Small intestine (tissue), 7 donors: ENCODE data around the gene PPP2R2D. TPM values are rescaled to one million over a fixed set of nuclear protein-coding genes. Genes with fewer than 3 reads are reported as not detected.
"Not testable (repeated sequence)": the region's sequence is repeated elsewhere in the genome, so short reads cannot be mapped to it uniquely, and the experiment has no call there.

ENCODE experiments used
- DNase-seq, 2 donors: peaks; one replicate each; pipeline versions ENCODE4 v3.0.0 to v3.0.0-alpha.2; 2013
- FAIRE-seq: peaks from 2 replicates; lab custom pipeline; 2012; peaks lifted over from hg19 to GRCh38; lab: Jason Lieb, UNC
- H3K27ac ChIP-seq, 3 donors: one replicate each; pipeline ENCODE4 v1.5.1; 2013; ENCODE audit warnings: low read length in 2 of 3, mild to moderate bottlenecking in 2 of 3, control low read depth in 1 of 3, inconsistent platforms in 1 of 3, low read depth in 1 of 3, moderate library complexity in 1 of 3
- H3K27me3 ChIP-seq, 3 donors: one replicate each; pipeline ENCODE4 v1.6.1; 2013; ENCODE audit warnings: low read length in 3 of 3, inconsistent platforms in 1 of 3; ENCODE audit not compliant: control insufficient read depth in 3 of 3, insufficient read depth in 3 of 3
- H3K36me3 ChIP-seq, 3 donors: one replicate each; pipeline ENCODE4 v1.6.1; 2013; ENCODE audit warnings: low read length in 3 of 3, inconsistent platforms in 1 of 3, low read depth in 1 of 3, mild to moderate bottlenecking in 1 of 3, moderate library complexity in 1 of 3; ENCODE audit not compliant: control insufficient read depth in 3 of 3, insufficient read depth in 2 of 3
- H3K4me1 ChIP-seq, 3 donors: one replicate each; pipeline ENCODE4 v1.6.1; 2013; ENCODE audit warnings: low read length in 2 of 3, inconsistent platforms in 1 of 3, low read depth in 1 of 3, mild to moderate bottlenecking in 1 of 3, moderate library complexity in 1 of 3; ENCODE audit not compliant: control insufficient read depth in 3 of 3, insufficient read depth in 2 of 3
- H3K4me3 ChIP-seq, 3 donors: one replicate each; pipeline ENCODE4 v1.5.1; 2013; ENCODE audit warnings: low read length in 3 of 3, control low read depth in 1 of 3, inconsistent platforms in 1 of 3, low read depth in 1 of 3, mild to moderate bottlenecking in 1 of 3, moderate library complexity in 1 of 3
- H3K9me3 ChIP-seq, 2 donors: one replicate each; pipeline ENCODE4 v1.6.1; 2013; ENCODE audit warnings: low read depth in 1 of 2, low read length in 1 of 2; ENCODE audit not compliant: control insufficient read depth in 2 of 2, insufficient read depth in 1 of 2
- WGBS, 3 donors: extraction: QIAGEN DNeasy Blood & Tissue Kit; methylation state at CpG; one replicate each; pipeline ENCODE4 v1.1.7; 2013; 5-methylcytosine and 5-hydroxymethylcytosine counted together
- polyA plus RNA-seq, 4 donors: library from polyadenylated mRNA; stranded (reverse) in 3 of 4; unstranded in 1 of 4; fragments of 200-250 nt in 3 of 4; fragments of 120-200 nt in 1 of 4; gene quantifications; one replicate each; pipeline versions ENCODE4 v1.2.1 to v1.2.3, GENCODE V29; 2013
- donor health status: healthy with polysubstance abuse.
- donor health status: control.
- donor health status: control.
- donor health status: Bipolar disorder and iron deficiency.
- donor health status: healthy.

PPP2R2D gene
- polyA plus RNA-seq, 4 donors: 15.5 to 35.3 (median 23.2) TPM

- H3K36me3 ChIP-seq: peaks cover 14 to 67% (median 36%) of the 10 kb centered on the region in 3 donors
- WGBS, 3 donors: 91 to 97% (median 92%) methylated on average over 4 of the region's 4 CpGs
- H3K4me1 ChIP-seq: no peaks in the 10 kb centered on the region
- H3K27ac ChIP-seq: no peak overlapping the region
- H3K4me3 ChIP-seq: no peak overlapping the region
- no peak for DNase-seq
- H3K9me3 ChIP-seq: no peaks in the 10 kb centered on the region
- H3K27me3 ChIP-seq: no peaks in the 10 kb centered on the region
- no peak for FAIRE-seq
Observed at GRCh38 chr10:131944412-131944811, 43.6 kb downstream of the PPP2R2D start.

DNA sequence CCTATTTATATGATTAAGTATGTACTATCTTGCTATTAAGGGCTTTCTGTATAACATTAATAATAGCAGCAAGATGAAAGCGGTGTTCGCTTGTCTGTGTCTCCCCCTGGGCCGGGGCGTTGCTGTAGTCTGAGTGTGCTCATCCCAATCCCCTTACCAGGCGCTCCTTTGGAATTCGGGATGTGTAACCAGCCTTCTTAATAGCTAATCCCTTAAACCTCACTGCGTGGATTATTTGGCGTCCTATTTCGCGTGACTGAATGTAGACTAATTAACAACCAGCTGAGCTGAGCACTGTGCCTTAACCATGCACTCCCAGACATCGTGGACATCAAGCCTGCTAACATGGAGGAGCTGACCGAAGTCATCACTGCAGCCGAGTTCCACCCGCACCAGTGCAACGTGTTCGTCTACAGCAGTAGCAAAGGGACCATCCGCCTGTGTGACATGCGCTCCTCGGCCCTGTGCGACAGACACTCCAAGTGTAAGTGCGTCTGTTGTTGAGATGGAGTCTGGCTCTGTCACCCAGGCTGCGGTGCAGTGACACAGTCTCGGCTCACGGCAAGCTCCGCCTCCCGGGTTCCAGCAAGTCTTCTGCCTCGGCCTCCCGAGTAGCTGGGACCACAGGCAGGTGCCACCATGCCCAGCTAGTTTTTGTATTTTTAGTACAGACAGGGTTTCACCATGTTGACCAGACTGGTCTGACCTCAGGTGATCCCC lies 44.3 kb downstream of the PPP2R2D start:
- Histone ChIP-seq H3K9me3 (no peaks in the 10 kb centered on the region), H3K27me3 (no peaks in the 10 kb centered on the region), H3K4me3 (no peak overlapping the region), H3K36me3 (peaks cover 14 to 68% (median 40%) of the 10 kb centered on the region in 3 donors), H3K4me1 (no peaks in the 10 kb centered on the region), H3K27ac (no peak overlapping the region)
- WGBS, 3 donors: 95 to 98% (median 97%) methylated on average over 28 of the region's 28 CpGs
- DNase-seq (no peak), FAIRE-seq (no peak)

DNA sequence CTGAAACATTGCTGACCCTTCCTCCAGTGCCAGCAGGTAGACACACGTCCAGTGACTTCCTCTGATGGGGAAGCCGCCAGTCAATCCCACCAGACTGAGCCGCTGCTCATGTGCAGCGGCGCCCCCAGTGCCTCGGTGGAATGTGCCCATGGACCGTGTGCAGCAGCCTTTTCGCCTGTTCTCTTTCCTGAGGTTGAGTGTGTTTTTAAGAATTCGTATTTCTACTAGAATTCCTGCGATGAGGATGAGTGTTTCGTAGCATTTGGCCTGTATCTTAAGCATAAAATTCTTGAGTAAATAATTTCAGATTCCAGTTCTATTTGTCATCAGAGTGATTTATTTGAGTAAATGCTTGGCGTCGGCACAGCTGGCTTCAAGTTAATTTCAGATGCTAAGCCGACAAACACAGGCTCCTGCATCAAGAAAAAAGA lies 45.5 kb downstream of the PPP2R2D start:
- Histone ChIP-seq H3K27me3 (no peaks in the 10 kb centered on the region), H3K36me3 (peaks cover 11 to 67% (median 41%) of the 10 kb centered on the region in 3 donors), H3K27ac (no peak overlapping the region), H3K4me3 (no peak overlapping the region), H3K4me1 (no peaks in the 10 kb centered on the region), H3K9me3 (no peaks in the 10 kb centered on the region)
- no peak for DNase-seq
- 86 to 94% (median 88%) methylated on average over 14 of the region's 14 CpGs for WGBS, 3 donors
- no peak for FAIRE-seq

GRCh38 chr10:131946880-131947279 lies 46.1 kb downstream of the PPP2R2D start:
- Histone ChIP-seq H3K36me3 (peaks cover 14 to 68% (median 42%) of the 10 kb centered on the region in 3 donors), H3K27ac (no peak overlapping the region), H3K4me1 (no peaks in the 10 kb centered on the region), H3K9me3 (no peaks in the 10 kb centered on the region), H3K27me3 (no peaks in the 10 kb centered on the region), H3K4me3 (no peak overlapping the region)
- 97 to 99% (median 99%) methylated on average over 14 of the region's 14 CpGs for WGBS, 3 donors
- DNase-seq (no peak), FAIRE-seq (no peak)

DNA sequence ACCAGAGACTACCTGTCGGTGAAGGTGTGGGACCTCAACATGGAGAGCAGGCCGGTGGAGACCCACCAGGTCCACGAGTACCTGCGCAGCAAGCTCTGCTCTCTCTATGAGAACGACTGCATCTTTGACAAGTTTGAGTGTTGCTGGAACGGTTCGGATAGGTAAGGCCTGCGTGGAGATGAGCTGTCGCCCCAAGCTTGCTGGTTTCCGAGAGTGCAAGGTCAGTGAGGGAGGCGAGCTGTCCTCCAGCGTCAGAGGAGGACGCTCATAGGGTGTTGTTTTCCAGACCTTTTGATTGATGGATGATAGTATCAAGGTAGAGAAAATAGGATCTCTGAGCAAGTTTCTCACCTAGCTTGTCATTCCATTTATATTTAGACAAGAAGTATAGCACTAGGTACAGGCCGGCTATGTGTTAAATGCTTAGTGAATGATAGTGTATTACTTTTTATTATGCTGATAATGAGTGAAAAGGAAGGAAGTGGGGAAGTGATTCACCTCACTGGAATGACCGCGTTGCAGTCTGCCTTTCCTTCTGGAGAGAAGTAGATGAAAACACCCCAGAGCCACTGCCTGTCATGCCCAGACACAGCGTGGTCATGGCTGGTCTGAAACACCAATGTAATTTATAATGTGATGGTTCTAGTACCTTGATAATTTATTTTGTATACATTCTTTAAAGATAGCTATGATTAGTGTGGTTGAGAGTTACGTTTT lies 47.0 kb downstream of the PPP2R2D start:
- Histone ChIP-seq H3K27me3 (no peaks in the 10 kb centered on the region), H3K9me3 (no peaks in the 10 kb centered on the region), H3K4me3 (no peak overlapping the region), H3K4me1 (no peaks in the 10 kb centered on the region), H3K36me3 (peaks cover 14 to 69% (median 42%) of the 10 kb centered on the region in 3 donors), H3K27ac (no peak overlapping the region)
- FAIRE-seq: no peak
- WGBS, 3 donors: 92 to 96% (median 94%) methylated on average over 18 of the region's 18 CpGs
- no peak for DNase-seq

DNA sequence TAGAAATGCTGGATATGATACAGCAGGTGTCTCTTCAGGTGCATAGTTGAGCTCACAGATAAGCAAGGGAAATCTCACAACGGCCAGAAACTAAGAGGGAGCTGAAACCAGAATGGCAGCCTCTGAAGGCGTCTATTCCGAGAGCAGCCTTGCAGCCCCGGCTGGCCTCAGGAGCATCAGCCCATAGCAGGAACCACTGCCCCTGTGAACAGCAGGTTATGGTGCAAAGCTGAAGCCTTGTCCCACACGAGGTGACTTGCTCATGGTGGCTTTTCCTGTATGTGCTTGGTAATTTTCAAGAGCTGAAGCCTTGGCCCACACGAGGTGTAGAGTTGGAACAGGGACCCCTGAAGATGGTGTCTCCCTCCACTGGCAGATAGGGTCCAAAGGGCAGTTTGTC lies 47.7 kb downstream of the PPP2R2D start:
- WGBS, 3 donors: 86 to 91% (median 89%) methylated on average over 6 of the region's 6 CpGs
- FAIRE-seq: no peak
- no peak for DNase-seq

GRCh38 chr10:131949041-131949862 lies 48.4 kb downstream of the PPP2R2D start:
- H3K36me3 ChIP-seq: peaks cover 12 to 71% (median 44%) of the 10 kb centered on the region in 3 donors
- H3K4me3 ChIP-seq: no peak overlapping the region
- DNase-seq (no peak), FAIRE-seq (no peak)
- no peaks in the 10 kb centered on the region for H3K9me3 ChIP-seq
- WGBS, 3 donors: 91 to 96% (median 94%) methylated on average over 21 of the region's 23 CpGs
- no peaks in the 10 kb centered on the region for H3K27me3 ChIP-seq
- H3K27ac ChIP-seq: no peak overlapping the region
- no peaks in the 10 kb centered on the region for H3K4me1 ChIP-seq

More for the DNA sequence above, 47.7 kb downstream of the PPP2R2D start:
- no peaks in the 10 kb centered on the region for H3K9me3 ChIP-seq
- H3K27me3 ChIP-seq: no peaks in the 10 kb centered on the region
- H3K27ac ChIP-seq: no peak overlapping the region
- no peak overlapping the region for H3K4me3 ChIP-seq
- no peaks in the 10 kb centered on the region for H3K4me1 ChIP-seq
- H3K36me3 ChIP-seq: peaks cover 14 to 67% (median 42%) of the 10 kb centered on the region in 3 donors

DNA sequence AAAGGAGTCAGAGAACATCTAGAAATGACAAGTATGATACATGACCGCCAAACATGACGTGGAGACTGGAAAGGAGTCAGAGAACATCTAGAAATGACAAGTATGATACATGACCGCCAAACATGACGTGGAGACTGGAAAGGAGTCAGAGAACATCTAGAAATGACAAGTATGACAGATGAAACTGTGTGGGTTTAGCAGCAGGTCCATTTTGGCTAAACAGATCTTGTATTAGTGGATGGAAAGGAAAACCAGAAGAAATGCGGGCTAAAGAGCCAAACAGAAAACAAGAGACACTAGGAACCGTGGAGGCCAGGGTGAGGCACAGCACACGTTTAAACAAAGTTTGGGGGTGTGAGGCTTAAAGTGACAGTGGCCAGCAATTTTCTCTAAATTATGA lies 49.1 kb downstream of the PPP2R2D start:
- FAIRE-seq, DNase-seq, H3K4me3 ChIP-seq, H3K9me3 ChIP-seq, H3K27me3 ChIP-seq, H3K4me1 ChIP-seq, H3K27ac ChIP-seq: not testable (repeated sequence)
- H3K36me3 ChIP-seq: peaks cover 10 to 72% (median 48%) of the 10 kb centered on the region in 3 donors
- 83 to 91% (median 84%) methylated on average over 5 of the region's 7 CpGs for WGBS, 3 donors
